Parathyroid adenoma (tissue), 2 donors: ENCODE measurements around the gene VPS9D1.

Experiments
- H2AFZ ChIP-seq: fragments of 300-600 bp; sonication (generic); one replicate; pipeline ENCODE4 v1.7.0; 2017; ENCODE audit warnings: antibody characterized with exemption, mild to moderate bottlenecking
- H3K27ac ChIP-seq: fragments of 300-600 bp; sonication (generic); one replicate; pipeline ENCODE4 v1.7.0; 2017
- H3K27me3 ChIP-seq: fragments of 300-600 bp; sonication (generic); one replicate; pipeline ENCODE4 v1.7.0; 2017; ENCODE audit warnings: low read length; ENCODE audit not compliant: control insufficient read depth, insufficient read depth
- H3K36me3 ChIP-seq: fragments of 300-600 bp; sonication (generic); one replicate; pipeline ENCODE4 v1.7.0; 2017; ENCODE audit warnings: low read length; ENCODE audit not compliant: control insufficient read depth, insufficient read depth
- H3K4me1 ChIP-seq: fragments of 300-600 bp; sonication (generic); one replicate; pipeline ENCODE4 v1.7.0; 2017; ENCODE audit warnings: control low read depth
- H3K4me2 ChIP-seq: fragments of 300-600 bp; sonication (generic); one replicate; pipeline ENCODE4 v1.7.0; 2017; ENCODE audit warnings: low read length
- H3K4me3 ChIP-seq: fragments of 300-600 bp; sonication (generic); one replicate; pipeline ENCODE4 v1.7.0; 2017; ENCODE audit warnings: low read depth, low read length
- H3K79me2 ChIP-seq: fragments of 300-600 bp; sonication (generic); one replicate; pipeline ENCODE4 v1.7.0; 2017; ENCODE audit warnings: control low read depth
- H3K9ac ChIP-seq: fragments of 300-600 bp; sonication (generic); one replicate; pipeline ENCODE4 v1.7.0; 2017; ENCODE audit warnings: mild to moderate bottlenecking
- H3K9me3 ChIP-seq: fragments of 300-600 bp; sonication (generic); one replicate; pipeline ENCODE4 v1.7.0; 2017; ENCODE audit warnings: low read length; ENCODE audit not compliant: control insufficient read depth
- CTCF ChIP-seq: fragments of 300-600 bp; sonication (generic); IDR thresholded peaks from one replicate; pipeline ENCODE4 v1.7.0; 2017; ENCODE audit warnings: antibody characterized with exemption, mild to moderate bottlenecking
- donor health status: primary hyperparathyroidism.

VPS9D1 gene

DNA sequence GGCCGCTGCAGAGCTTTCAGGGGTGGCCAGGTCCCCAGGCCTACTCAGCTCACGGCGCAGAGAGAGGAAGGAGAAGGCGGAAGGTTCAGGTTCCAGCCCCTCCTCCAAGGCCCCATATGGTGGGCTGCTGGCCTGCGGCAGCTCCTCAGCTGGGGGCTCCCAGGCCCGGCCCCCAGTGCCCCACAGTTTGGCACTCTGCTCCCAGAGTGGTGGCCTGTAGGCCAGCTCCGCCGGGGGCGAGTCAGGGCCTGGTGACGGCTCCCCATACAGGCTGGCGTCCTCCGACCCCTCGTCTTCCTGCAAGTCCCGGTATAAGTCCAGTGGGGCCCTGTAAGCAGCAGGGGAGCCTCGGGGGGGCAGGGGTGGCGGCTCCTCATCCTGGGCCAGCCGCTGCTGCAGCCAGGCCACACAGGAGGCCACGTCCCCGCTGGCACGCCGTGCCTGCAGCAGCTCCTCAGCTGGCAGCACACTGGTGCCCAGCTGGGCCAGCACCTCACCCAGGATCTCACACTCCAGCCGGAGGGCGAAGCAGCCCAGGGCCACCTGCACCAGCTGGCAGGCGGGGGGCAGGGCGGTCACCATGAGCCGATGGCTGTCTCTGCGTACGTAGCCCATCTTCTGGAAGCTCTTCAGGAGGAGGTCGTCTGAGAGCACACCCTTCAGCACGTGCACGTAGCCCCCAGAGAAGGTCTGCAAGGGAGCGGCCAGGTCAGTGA is 22.9 kb downstream of the VPS9D1 start:
- Histone ChIP-seq H3K9ac (no peak overlapping the region), H3K4me1 (peaks cover 5% of the 10 kb centered on the region), H3K79me2 (no peaks in the 10 kb centered on the region), H3K27ac (no peak overlapping the region), H3K36me3 (no peaks in the 10 kb centered on the region), H3K9me3 (no peaks in the 10 kb centered on the region), H3K4me2 (no peak overlapping the region), H3K27me3 (no peaks in the 10 kb centered on the region), H2AFZ (no peak overlapping the region), H3K4me3 (no peak overlapping the region)
- no peak for TF ChIP-seq CTCF

GRCh38 chr16:89697161-89697615 is 23.5 kb downstream of the VPS9D1 start:
- no peak overlapping the region for H2AFZ ChIP-seq
- no peaks in the 10 kb centered on the region for H3K27me3 ChIP-seq
- H3K4me3 ChIP-seq, result no peak overlapping the region
- no peaks in the 10 kb centered on the region for H3K79me2 ChIP-seq
- H3K4me1 ChIP-seq, result peaks cover 5% of the 10 kb centered on the region
- TF ChIP-seq CTCF, result no peak
- H3K9ac ChIP-seq, result no peak overlapping the region
- no peak overlapping the region for H3K27ac ChIP-seq
- H3K36me3 ChIP-seq, result no peaks in the 10 kb centered on the region
- no peak overlapping the region for H3K4me2 ChIP-seq
- no peaks in the 10 kb centered on the region for H3K9me3 ChIP-seq

DNA sequence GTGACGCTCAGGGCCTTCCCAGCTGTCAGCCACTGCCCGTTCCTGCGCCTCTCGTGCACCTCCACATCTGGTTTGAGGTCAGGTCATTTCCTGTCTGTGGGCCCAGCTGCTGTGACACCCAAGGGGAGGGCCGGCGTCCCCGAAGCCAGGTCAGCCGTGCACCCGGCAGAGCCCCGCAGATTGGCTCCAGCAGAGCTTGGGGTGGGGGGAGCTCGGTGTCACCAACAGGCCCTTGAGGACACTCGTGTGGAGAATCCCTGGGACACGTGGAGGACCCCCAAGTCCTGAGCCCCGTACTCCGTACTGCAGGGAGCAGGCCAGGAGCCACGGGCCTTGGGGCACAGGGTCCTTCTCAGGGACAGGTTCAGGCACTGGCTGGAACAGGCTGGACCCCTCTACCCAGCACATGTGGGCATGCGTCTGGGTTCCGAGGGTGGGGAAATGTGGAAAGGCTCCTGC is 24.0 kb downstream of the VPS9D1 start:
- H3K9ac ChIP-seq, result no peak overlapping the region
- H3K4me2 ChIP-seq, result no peak overlapping the region
- H3K4me3 ChIP-seq, result no peak overlapping the region
- no peak for TF ChIP-seq CTCF
- no peaks in the 10 kb centered on the region for H3K9me3 ChIP-seq
- peaks cover 5% of the 10 kb centered on the region for H3K4me1 ChIP-seq
- H3K36me3 ChIP-seq, result no peaks in the 10 kb centered on the region
- no peaks in the 10 kb centered on the region for H3K79me2 ChIP-seq
- no peak overlapping the region for H2AFZ ChIP-seq
- no peak overlapping the region for H3K27ac ChIP-seq
- no peaks in the 10 kb centered on the region for H3K27me3 ChIP-seq

GRCh38 chr16:89695875-89696669 is 24.6 kb downstream of the VPS9D1 start:
- H3K9me3 ChIP-seq, result no peaks in the 10 kb centered on the region

More at GRCh38 chr16:89695875-89696669, 24.6 kb downstream of the VPS9D1 start:
- no peak for TF ChIP-seq CTCF
- no peaks in the 10 kb centered on the region for H3K79me2 ChIP-seq
- H2AFZ ChIP-seq, result no peak overlapping the region
- no peak overlapping the region for H3K4me3 ChIP-seq
- H3K36me3 ChIP-seq, result no peaks in the 10 kb centered on the region
- no peak overlapping the region for H3K4me2 ChIP-seq
- no peak overlapping the region for H3K27ac ChIP-seq
- H3K4me1 ChIP-seq, result peaks cover 5% of the 10 kb centered on the region
- H3K27me3 ChIP-seq, result no peaks in the 10 kb centered on the region
- H3K9ac ChIP-seq, result no peak overlapping the region
